ENCODE results near the gene PIP4K2A.

GRCh38 chr10:22758867-22759266, 44.5 kb upstream of the PIP4K2A start:
- TF ChIP-seq CTCF (IDR thresholded peaks at IDR 0.05; ENCODE audit: insufficient read depth, low read length, poor library complexity, severe bottlenecking) (no peak), EZH2phosphoT487 (conservative IDR thresholded peaks at IDR 0.05; ENCODE audit: low read length) (no peak)
